GM19455 (cell line): ENCODE data around the gene SEPTIN5.

Experiments used
- ATAC-seq: cut with Tn5 transposase; IDR thresholded peaks from one replicate; pipeline ENCODE4 v1.9.1; 2021; ENCODE audit not compliant: unreplicated experiment

Gene SEPTIN5

DNA sequence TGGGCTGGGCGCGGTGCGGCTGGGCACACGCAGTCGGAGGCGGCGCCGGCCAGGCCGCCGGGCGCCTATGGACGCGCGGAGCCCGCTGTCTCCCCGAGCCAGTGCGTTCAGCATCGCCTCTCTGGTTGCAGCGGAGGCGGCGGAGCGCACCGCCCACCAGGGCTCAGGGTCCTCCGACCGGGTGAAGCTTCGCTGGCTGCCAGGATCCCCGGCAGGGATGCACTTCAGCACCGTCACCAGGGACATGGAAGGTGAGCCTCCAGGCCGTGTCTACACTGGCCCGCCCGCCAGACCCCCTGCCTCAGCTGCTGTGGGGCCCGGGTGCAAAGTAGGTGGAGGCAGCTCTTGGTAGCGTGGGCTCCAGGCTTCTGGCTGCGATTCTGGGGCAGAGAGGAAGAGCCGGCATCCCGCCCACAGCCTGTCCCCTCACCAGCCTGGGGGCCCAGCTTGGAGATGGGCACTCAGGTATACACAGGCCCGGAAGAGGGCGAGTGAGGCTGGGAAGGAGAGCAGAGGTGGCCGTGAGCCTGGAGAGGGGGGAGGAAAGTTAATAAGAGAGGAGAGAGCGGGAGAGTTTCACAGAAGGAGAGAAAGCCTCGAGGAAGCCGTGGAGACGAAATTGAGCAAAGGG is 45.2 kb downstream of the SEPTIN5 start:
- no peak for ATAC-seq

DNA sequence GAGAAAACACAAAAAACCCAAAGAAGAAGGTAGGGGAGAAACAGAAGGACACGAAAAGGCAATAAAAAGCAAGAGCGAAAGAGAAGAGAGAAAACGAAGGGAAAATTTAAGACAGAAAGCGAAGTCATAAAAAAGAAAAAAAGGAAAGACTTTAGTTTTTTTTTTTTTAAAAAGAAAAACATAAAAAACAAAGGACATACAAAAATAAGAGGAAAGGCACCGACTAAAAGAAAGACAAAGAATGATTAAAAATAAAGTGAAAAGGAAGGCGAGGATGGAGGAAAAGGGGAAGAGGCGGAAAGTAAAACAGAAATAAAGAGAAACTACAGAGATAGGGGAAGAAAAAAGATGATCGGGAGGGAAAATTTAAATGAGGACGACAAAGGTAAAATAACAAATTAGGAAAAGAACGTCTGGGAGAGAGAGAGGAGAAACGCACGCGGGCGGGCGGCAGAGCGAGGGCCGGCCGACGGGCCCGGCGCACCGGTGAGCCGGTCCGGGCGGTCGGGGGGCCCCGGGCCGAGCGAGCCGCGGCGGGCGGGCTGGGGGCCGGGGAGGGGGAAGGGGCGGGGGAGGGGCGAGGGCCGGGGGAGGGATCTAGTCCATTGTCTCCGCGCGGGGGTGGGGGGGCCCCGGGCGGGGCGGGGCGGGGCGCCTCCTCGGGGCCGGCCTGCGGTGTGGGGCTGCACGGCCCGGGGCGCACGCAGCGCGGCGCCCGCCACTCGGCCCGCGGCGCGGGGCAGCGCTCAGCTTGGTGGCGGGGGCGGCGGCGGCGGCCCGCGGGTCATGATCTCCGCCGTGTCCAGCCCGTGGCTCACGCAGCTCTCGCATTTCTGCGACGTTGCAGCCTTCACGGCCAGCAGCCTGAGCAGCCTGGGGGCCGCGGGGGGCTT is 46.0 kb downstream of the SEPTIN5 start, which contains the start of gene TBX1:
TSS of gene TBX1 (plus strand) at position 721 of the 893 bp plus-strand sequence. CDS start at position 787, 66 bp downstream.
- no peak for ATAC-seq

DNA sequence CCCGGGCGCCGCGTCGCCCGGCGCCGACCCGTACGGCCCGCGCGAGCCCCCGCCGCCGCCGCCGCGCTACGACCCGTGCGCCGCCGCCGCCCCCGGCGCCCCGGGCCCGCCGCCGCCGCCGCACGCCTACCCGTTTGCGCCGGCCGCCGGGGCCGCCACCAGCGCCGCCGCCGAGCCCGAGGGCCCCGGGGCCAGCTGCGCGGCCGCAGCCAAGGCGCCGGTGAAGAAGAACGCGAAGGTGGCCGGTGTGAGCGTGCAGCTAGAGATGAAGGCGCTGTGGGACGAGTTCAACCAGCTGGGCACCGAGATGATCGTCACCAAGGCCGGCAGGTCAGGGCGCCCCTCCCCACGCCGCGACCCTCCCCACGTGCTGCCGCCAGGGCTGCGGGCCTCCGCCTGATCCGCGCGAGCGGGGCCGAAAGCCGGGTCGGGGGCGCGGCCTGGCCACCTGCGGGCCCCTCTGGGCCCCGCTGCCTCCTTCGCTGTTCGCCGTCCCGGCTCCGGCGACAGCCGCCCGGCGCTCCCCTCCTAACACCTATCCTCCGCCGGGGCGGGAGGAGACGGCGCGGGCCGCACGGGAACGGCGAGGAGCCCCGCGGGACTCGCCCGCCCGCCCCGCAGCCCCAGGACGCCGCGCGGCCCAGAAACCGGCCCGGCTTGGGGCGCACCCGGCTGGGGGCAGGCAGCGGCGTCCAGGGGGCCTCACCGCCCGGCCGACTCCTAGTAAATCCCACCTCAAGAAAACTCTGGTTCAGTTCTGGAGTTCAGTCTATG is 46.8 kb downstream of the SEPTIN5 start:
- ATAC-seq: no peak

DNA sequence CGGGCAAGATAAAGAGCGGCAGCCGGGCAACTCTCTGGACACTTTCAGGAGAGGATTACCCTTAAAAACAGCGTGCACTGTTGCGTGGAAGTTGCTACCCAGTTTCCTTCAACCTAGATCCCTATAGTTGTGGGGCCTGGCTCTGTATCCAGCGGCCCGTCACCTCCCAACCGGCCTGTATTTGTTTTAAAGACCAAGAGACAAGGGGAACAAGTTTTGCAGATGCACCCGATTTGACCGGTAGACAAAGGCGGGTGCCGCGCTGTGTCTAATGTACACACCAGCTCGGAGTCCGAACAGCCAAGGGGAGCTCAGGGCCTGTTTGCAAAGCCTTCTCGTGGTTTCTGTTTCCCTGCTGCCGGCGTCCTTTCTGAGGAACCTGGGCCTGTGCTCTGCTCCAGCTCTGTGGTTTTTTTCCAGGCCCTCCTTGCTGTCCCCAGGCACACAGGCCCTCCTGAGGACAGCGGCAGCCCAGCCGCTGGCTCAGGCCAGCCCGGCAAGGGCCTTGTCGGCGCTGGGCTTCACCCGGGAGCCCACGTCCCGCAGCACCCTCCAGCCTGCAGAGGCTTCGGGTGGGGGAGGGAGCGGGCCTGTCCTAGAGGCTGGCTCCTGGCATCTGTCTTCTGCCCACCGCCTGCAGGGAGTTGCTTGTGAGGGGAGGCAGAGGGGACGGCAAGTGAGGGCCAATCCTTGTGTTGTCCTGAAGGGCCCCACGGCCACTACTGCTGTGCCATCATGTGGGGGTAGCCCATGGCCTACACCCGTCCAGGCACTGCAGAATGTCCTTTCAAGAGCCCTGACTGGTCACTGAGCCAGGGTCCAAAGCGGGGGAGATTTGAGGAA is 47.6 kb downstream of the SEPTIN5 start:
- no peak for ATAC-seq

DNA sequence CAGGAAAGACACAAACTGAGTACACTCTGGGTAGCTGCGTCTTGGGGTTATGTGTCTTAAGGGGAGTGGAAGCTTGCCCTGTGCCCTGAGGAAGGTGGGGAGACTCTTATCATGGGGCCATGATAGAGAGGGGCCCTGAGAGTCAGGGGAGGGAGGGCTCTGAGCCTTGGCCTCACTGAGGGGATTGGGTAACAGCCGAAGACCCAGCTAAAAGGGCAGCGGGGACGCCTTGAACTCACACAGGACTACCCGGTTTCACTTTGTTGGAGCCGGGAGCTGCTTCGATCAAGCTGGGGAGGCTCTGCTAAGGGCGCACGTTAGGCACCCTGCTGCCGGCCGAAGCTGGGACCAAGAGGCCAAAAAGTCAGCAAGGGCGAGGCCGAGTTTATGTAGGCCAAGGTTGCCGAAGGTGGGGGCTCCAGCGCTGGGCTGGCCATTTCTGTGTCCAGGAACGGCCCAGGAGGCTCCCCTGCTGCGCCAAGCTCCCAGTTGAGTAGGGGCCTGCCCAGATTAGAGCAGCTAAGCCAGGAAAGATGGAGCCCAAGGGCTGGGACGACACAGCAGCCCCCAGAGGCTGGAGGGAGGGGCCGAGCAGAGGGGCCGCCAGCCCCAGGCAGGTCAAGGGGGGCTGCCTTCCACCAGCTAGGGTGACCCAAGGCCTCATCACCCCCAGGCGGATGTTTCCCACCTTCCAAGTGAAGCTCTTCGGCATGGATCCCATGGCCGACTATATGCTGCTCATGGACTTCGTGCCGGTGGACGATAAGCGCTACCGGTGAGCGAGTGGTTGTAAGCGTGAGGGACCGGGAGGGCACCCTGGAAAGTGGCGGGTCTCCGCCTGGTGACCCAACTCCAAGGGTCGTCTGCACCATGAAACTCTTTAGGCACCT is 48.5 kb downstream of the SEPTIN5 start:
- no peak for ATAC-seq

DNA sequence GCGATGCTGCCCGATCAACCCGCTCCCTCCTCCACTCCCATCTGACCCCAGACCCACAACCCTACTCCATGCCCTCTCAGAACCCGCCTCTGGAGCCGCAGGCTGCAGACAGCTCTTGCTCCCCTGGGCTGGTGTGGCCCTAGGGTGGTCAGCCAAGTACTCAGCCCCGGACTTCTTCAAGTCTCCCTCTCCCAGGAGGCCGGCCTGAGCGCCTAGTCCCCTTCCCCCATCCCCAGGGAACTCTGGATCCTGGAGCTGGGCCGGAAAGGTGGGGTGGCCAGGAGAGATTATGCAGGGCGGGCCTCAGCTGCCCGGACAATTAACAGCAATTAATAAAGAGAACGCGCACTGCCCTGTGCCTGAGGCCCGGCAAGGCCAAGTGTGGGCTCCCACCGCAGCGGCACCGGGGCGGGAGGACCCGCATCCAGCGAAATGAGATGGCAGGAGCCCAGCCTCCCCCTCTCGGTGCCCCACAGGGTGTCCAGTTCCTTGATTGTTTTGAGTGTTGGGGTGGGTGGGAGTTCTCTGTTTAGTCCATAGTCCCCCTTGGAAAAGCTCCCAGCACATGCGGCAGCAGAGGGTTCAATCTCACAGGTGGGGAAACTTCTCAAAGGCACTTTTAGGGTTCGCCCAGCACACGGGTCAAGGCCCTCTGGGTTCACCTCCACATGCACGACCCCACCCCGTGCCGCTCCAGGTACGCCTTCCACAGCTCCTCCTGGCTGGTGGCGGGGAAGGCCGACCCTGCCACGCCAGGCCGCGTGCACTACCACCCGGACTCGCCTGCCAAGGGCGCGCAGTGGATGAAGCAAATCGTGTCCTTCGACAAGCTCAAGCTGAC is 49.4 kb downstream of the SEPTIN5 start:
- no peak for ATAC-seq

DNA sequence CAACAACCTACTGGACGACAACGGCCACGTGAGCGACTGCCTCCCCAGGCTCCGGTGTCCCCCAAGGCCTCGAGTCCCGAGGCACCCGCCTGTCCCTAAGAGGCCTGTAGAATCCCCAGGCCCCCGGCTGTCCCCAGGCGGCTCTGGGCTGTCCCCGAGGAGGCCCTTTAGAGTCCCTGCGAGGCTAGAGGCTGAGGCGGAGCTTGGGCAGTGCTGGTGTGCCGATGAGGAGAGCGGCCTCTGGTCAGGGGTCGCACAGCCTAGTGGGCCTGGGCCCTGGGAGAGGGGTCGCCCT is 49.9 kb downstream of the SEPTIN5 start:
- no peak for ATAC-seq

DNA sequence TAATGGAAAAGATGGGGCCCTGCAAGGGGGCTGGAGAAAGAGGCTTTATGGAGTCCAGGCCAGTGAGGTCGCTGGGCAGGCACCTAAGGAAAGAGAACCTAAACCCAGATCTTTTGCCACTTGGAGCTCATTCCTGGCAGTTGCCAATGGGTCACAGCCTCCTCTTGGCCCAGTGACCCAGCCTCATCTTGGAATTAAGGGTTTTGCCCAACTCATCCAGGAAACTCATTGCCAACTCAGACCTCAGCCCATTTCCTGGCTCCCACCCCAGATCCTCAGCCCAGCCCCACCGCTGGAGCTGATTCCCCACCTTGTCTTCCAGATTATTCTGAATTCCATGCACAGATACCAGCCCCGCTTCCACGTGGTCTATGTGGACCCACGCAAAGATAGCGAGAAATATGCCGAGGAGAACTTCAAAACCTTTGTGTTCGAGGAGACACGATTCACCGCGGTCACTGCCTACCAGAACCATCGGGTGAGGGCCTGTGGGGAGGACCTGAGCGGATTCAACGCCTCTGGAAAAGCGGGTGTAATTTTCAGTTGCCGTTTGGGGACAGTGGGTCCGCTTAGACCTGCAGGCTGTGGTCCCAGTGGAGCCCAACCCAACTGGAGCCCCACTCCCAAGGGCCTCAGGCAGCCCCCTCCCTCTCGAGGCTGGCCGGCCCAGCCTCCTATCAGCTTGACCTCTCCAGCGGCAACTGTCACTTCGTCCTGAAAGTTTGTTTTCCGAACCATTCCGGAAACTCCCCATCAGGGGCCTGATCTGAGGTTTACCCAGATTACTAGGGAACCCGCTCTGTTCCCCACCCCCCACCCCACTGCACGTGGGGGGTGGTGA is 50.6 kb downstream of the SEPTIN5 start:
- no peak for ATAC-seq

DNA sequence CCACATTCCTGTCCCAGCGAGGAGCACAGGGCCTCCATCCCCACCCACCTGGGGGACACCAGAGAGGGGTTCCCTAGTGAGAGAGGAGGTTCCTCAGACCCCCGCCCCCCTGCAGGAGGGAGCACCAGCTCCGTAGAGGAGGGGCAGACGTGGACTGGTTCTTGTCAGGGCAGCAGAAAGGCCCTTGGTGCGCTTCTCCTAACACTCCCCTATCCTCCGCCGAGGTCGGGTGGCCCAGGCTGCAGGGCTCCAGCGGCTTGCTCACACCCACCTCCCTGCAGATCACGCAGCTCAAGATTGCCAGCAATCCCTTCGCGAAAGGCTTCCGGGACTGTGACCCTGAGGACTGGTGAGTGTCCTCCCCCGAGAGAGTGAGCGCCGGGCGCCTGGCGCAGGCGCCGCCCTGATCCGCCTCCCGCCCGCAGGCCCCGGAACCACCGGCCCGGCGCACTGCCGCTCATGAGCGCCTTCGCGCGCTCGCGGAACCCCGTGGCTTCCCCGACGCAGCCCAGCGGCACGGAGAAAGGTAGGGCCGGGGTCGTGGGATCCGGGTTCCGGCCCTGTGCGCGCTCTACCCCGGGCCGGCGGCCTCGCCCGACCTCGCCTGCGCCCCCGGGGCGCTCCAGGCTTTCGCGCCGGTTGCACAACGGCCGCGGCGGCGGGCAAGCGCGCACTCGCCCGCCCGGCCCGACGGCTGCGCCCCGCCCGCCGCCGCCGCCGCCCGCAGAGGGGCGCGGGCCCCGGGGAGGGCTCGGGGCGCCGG is 51.4 kb downstream of the SEPTIN5 start:
- ATAC-seq: no peak

DNA sequence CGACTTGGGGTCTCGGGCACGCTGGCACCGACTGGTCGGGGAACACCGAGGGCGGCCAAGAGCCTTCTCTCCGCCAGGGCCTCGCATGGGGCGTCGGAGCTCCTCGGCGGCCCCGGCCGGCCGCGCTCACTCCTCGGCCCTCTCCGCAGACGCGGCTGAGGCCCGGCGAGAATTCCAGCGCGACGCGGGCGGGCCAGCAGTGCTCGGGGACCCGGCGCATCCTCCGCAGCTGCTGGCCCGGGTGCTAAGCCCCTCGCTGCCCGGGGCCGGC is 51.9 kb downstream of the SEPTIN5 start:
- no peak for ATAC-seq

DNA sequence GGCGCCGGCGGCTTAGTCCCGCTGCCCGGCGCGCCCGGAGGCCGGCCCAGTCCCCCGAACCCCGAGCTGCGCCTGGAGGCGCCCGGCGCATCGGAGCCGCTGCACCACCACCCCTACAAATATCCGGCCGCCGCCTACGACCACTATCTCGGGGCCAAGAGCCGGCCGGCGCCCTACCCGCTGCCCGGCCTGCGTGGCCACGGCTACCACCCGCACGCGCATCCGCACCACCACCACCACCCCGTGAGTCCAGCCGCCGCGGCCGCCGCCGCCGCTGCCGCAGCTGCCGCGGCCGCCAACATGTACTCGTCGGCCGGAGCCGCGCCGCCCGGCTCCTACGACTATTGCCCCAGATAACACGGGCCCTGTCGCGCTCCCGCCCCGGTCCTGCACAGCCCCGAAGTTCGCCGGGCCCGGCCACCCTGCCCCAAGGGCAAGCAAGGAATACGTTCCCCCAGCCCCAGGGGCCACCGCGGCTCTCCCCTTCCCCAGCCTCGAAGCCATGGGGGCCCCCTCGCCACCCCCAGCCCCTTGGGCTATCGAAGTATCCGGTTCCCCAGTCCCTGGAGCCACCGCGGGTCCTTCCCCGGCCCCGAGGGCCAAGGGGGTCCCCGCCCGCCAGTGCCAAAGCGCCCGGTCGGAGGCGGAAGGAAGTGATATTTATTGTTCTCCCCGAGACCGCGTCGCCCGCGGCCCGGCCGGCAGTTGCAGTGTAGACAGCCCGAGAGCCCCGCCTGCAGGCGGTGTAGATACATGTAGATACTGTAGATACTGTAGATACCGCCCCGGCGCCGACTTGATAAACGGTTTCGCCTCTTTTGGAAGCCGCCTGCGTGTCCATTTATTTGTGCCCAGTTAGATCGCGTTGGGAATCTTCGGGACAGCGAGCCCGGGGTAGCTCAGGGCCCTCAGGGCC is 52.5 kb downstream of the SEPTIN5 start:
- no peak for ATAC-seq

DNA sequence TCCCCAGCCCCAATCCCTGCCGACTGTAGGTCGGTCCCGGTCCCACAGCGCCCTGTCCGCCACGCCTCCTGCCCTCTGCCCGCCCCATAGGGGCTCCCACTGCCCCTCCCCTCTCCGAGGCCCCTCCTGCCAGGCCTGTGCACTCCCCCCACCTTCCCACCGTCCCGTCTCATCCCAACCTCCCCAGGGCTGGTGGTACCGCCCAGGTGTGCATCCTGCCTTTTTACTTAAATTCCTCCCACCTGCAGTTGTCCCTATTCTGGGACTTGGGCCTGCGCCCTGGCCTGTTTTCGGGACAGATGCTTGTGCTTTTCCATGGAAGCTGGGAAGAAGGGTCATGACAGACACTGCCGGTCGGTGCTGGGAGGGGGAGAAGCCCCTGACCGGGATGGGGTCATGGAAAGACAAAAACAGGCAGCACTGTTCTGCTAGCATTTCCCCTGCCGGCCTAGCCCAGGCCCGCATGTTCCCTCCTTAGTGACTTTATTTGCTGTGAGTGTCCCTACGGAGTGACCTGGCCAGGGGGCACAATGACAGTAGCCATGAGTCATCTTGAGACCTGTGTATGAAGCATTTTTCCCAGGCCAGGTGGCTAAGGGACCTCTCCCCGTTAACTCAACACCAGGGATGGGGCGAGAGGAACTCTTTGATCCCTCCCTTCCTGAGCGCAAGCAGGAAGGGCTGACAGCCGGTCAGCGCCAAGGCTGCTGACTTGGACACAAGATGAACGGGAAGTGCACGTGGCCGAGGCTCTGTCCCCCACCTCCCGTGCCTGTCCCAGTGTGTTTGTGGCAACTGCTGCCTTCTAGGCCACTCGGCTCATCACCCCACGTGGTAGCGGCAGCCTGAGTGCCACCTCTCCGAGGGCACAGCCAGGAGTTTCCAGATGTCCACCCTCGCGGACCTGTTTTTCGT is 53.4 kb downstream of the SEPTIN5 start:
- ATAC-seq: no peak

DNA sequence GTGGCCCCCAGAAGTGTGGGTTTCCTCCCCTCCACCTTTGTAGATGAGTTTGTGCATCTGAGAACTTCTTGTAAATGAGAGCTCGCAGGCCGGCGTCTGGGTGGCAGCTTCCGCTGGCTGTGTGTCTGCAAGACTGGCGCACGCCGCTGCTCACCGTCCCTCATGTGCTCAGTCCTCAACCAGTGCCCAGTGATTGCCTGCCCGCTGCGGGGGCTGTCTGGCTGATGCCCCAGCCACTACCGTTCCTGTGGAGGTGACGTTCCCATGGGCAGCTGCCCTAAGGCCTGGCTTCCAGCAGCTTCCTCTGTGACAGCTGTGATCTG is 55.1 kb downstream of the SEPTIN5 start:
- no peak for ATAC-seq

DNA sequence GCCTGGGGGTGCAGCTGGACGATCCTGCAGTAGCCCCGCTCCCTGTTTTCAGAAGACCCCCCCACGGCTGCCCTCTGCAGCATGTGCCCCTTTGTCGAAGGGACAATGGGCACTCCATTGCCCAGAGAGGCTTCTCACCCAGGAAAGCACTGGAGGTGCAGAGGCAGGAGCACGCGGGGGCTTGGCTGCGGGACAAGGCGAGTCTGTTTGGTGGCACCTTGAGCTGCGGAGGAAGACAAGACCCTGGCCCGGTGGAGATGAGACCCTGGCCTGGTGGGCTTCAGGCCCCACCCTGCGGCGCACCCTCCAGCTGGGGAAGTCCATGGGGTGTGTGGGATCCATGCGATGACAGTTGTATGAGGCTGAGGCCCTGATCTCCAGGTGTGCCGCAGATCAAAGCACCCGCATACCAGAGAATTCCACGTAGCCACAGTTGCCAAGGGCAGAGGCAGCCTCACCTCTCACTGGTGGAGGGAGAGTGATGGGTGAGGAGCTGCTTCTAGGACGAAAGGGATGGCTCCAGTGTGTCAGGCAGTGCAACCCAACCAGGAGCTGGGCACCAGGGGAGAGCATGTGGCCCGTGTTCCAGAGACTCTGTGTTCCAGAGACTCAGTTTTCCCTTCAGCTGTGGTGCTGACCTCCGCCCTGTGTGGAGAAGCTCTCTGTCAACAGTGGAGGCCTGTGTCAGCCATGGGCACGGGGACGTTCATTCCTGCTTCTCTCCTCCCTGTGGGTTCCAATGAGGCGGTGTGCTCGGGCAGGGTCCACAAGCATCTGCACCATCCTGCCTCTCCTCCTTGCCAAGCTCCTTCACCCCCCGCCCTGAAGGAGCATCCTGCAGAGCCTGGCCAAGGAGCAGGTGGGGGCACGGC is 56.3 kb downstream of the SEPTIN5 start:
- no peak for ATAC-seq

DNA sequence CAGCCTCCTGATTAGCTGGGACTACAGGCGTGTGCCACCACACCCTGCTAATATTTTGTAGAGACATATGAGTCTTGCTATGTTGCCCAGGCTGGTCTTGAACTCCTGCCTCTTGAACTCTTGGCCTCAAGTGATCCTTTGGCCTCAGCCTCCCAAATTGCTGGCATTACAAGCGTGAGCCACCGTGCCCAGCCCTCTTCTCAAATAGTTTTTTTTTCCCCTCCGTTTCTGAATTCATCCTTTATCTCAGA is 58.0 kb downstream of the SEPTIN5 start:
- no peak for ATAC-seq
